Uterus (tissue), 4 donors: Measurements from ENCODE around the gene RGS10. TPM values are rescaled to one million over a fixed set of nuclear protein-coding genes. Genes with fewer than 3 reads are reported as not detected.

Experiments
- DNase-seq, 2 donors: peaks; one replicate each; pipeline ENCODE4 v3.0.0-alpha.2; 2019 to 2020
- H3K27ac ChIP-seq, 2 donors: fragments of 200-600 bp; sonication (generic); 1 replicate in 1 of 2; 2 replicates in 1 of 2; pipeline ENCODE4 v1.5.1; 2016 to 2018
- H3K27me3 ChIP-seq, 2 donors: fragments of 200-600 bp; sonication (generic); one replicate each; pipeline ENCODE4 v1.5.1; 2018 to 2019; ENCODE audit warnings: control low read depth in 1 of 2
- H3K36me3 ChIP-seq, 2 donors: fragments of 200-600 bp; sonication (generic); one replicate each; pipeline ENCODE4 v1.5.1; 2019; ENCODE audit warnings: control low read depth in 1 of 2
- H3K4me1 ChIP-seq, 2 donors: fragments of 200-600 bp; sonication (generic); one replicate each; pipeline ENCODE4 v1.5.1; 2018 to 2019; ENCODE audit warnings: control low read depth in 1 of 2
- H3K4me3 ChIP-seq, 2 donors: fragments of 200-600 bp; sonication (generic); 1 replicate in 1 of 2; 2 replicates in 1 of 2; pipeline ENCODE4 v1.5.1; 2018 to 2019; ENCODE audit warnings: mild to moderate bottlenecking in 1 of 2
- H3K9me3 ChIP-seq, 2 donors: fragments of 200-600 bp; sonication (generic); one replicate each; pipeline ENCODE4 v1.5.1; 2019; ENCODE audit warnings: control low read depth in 1 of 2
- CTCF ChIP-seq, 4 experiments: fragments of 200-600 bp in 2 of 4; fragments of 450-650 bp in 2 of 4; sonication (generic) in 2 of 4; IDR thresholded peaks; one replicate each; pipeline ENCODE4 v1.5.1; 2016 to 2019; ENCODE audit warnings: antibody characterized with exemption in 4 of 4, mild to moderate bottlenecking in 2 of 4, moderate library complexity in 1 of 4
- POLR2A ChIP-seq, 2 donors: fragments of 450-650 bp; IDR thresholded peaks; one replicate each; pipeline ENCODE4 v1.6.1; 2016; ENCODE audit warnings: antibody characterized with exemption in 2 of 2, mild to moderate bottlenecking in 1 of 2, moderate library complexity in 1 of 2
- intact Hi-C: fragments of 100-400 bp; cut with DNase I; formaldehyde crosslinking; loops from one replicate; pipeline ENCODE4 v1.15.1; 2023; ENCODE audit warnings: low total_unique reads
- total RNA-seq, 4 donors: library from RNA; depleted of rRNA in 3 of 4; stranded (reverse); fragments of >200 nt in 3 of 4; gene quantifications; one replicate each; pipeline versions ENCODE4 v1.1.0 to v1.2.4, GENCODE V29; 2014 to 2023
- donor health status: DM: yes; HTN: yes; CAD: no.

RGS10 gene
- total RNA-seq, 4 donors from 2014 or later, result 29.1 to 165 (median 64.1) TPM

- no peaks in the 10 kb centered on the region for H3K9me3 ChIP-seq
- H3K27ac ChIP-seq, result no peak overlapping the region
- no peaks in the 10 kb centered on the region for H3K27me3 ChIP-seq
- no peaks in the 10 kb centered on the region for H3K4me1 ChIP-seq
- H3K4me3 ChIP-seq, result no peak overlapping the region
- intact Hi-C loops, result no loop called here
- no peaks in the 10 kb centered on the region for H3K36me3 ChIP-seq
- TF ChIP-seq POLR2A (IDR thresholded peaks at IDR 0.05), result no peak
- TF ChIP-seq CTCF (IDR thresholded peaks at IDR 0.05), result no peak
- no peak for DNase-seq
Observed at GRCh38 chr10:119462773-119463172, 79.7 kb downstream of the RGS10 start.

DNA sequence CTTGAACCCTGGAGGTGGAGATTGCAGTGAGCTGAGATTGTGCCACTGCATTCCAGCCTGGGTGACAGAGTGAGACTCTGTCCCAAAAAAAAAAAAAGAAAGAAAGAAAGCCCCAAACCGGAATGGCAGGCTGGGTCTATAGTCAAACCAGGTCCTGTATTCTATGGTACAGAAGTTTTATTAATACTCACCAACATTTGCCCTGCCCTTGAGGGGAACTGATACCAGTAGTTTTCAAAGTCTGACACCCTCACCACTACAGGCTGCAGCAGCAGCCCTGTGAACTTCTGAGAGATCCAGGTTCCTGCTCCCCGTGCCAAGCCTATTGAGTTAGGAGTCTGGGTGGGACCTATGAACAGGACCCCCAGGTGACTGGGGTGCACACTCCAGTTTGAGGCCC, 80.6 kb downstream of the RGS10 start:
- H3K27me3 ChIP-seq, result no peaks in the 10 kb centered on the region
- H3K27ac ChIP-seq, result no peak overlapping the region
- intact Hi-C loops, result no loop called here
- no peaks in the 10 kb centered on the region for H3K9me3 ChIP-seq
- H3K36me3 ChIP-seq, result no peaks in the 10 kb centered on the region
- no peaks in the 10 kb centered on the region for H3K4me1 ChIP-seq
- H3K4me3 ChIP-seq, result no peak overlapping the region
- no peak for TF ChIP-seq POLR2A (IDR thresholded peaks at IDR 0.05)
- TF ChIP-seq CTCF (IDR thresholded peaks at IDR 0.05), result no peak
- no peak for DNase-seq

DNA sequence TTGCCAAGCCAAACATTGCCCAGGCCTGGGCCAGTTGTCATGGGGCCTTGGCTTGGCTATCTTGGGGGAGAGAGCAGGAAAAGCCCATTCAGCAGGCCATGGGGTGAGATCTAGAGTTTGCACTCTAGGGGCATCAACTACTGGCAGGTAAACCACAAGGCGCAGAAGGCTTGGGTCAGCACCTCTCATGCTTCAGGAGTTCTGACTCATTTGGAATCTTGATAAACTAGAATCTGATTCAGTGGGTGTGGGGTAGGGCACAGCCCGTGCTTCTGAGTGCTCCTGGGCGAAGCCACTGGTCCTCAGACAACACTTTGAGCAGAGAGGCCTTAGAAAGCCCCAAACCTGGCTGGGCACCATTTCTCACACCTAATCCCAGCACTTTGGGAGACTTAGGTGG, 81.1 kb downstream of the RGS10 start:
- H3K4me1 ChIP-seq, result no peaks in the 10 kb centered on the region
- no peak overlapping the region for H3K27ac ChIP-seq
- intact Hi-C loops, result no loop called here
- no peaks in the 10 kb centered on the region for H3K9me3 ChIP-seq
- TF ChIP-seq CTCF (IDR thresholded peaks at IDR 0.05) (no peak), POLR2A (IDR thresholded peaks at IDR 0.05) (no peak)
- no peak for DNase-seq
- H3K4me3 ChIP-seq, result no peak overlapping the region
- H3K27me3 ChIP-seq, result no peaks in the 10 kb centered on the region
- H3K36me3 ChIP-seq, result no peaks in the 10 kb centered on the region

DNA sequence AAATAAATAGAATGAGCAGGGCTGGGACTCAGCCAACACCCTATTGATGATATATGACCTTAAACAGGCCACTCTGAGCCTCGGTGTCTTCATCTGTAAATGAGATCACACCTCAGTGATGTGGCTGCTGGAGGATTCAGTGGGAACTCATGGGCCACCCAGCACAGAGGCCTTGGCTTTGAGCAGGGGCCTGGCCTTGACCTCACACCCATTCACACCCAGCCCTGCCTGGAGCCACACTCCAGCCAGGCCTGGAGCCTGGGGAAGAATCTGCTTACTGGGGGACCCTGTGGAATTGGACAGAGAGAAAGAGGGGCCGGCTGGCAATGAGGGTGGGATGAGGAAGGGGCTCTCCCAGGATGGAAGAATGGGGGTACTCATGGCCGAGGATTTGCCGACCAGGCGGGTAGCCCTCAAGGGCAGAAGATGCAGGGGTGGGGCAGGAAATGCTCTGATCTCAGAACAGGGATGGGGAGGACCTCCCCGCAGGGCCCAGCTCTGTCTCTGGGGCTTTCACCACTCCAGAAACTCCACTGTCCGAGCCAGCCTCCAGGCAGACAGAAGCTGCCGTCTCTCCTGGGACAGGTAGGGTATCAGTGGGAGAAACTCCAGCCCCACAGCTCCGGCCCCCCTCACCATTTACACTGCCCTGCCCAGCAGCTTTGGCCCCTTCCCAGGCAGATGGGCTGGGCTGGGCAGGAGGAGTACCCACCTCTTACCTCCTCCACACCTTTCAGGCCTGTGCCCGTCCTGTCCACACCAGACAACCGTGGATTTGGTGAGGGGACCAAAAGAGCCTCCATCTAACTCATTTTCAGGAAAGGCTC, 81.9 kb downstream of the RGS10 start:
- intact Hi-C loops, result no loop called here

More for the DNA sequence above, 81.9 kb downstream of the RGS10 start:
- H3K27ac ChIP-seq, result no peak overlapping the region
- no peaks in the 10 kb centered on the region for H3K4me1 ChIP-seq
- DNase-seq, result no peak
- H3K36me3 ChIP-seq, result no peaks in the 10 kb centered on the region
- H3K9me3 ChIP-seq, result no peaks in the 10 kb centered on the region
- no peaks in the 10 kb centered on the region for H3K27me3 ChIP-seq
- TF ChIP-seq CTCF (IDR thresholded peaks at IDR 0.05), result no peak
- no peak for TF ChIP-seq POLR2A (IDR thresholded peaks at IDR 0.05)
- H3K4me3 ChIP-seq, result no peak overlapping the region
